HG02884 (cell line): Measurements from ENCODE around the gene ANO9.
"Not testable (repeated sequence)": the region's sequence is repeated elsewhere in the genome, so short reads cannot be mapped to it uniquely, and the experiment has no call there.

ENCODE experiments used
- ATAC-seq: cut with Tn5 transposase; IDR thresholded peaks from one replicate; pipeline ENCODE4 v1.9.1; 2021; ENCODE audit warnings: mild to moderate bottlenecking, moderate library complexity; ENCODE audit not compliant: unreplicated experiment

The ANO9 gene

GRCh38 chr11:390175-390574 is 51.6 kb downstream of the ANO9 start:
- no peak for ATAC-seq

GRCh38 chr11:389369-389768 is 52.4 kb downstream of the ANO9 start:
- ATAC-seq = not testable (repeated sequence)

DNA sequence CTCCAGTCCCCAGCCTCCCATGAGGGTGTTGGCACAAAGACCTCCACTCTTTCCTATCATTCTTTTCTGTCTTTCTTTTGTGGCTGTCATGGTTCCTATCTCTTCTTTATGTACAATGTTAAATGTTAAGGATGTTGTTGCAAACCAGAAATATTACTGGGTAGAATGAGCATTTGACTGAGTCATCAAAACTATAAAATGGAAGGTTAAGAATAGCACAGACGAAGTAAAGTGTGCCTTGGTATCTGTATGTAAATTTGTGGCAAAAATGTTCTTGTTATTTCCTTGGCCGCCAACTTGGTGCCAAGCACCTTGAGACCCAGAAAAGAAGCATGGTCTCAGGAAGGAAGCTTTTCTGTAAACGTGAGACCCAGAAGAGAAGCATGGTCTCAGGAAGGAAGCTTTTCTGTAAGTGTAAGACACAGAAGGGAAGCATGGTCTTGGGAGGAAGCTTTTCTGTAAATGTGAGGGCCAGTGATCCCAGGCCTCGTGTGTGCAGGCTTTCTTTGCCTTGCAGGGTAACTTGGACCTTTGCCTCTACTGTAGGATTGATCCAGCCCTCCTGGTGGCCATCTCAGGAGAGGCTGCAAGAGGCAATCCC is 54.5 kb downstream of the ANO9 start:
- ATAC-seq = no peak

DNA sequence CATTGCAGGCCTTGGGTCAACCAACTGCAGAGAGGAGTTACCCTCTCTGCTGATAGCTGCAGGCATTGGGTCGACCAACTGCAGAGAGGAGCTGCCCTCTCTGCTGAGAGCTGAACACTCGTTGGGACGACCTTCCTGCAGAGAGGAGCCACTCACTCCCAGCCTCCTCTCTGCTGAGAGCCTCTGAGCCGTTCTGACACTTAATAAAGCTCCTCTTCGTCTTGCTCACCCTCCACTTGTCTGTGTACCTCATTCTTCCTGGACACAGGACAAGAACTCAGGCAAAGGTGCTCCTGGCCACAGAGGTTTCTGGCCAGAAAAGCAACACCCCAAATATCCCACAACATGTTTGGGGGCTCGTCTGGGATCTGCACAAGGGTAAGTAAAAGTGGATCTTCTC is 55.3 kb downstream of the ANO9 start:
- no peak for ATAC-seq

- ATAC-seq = no peak
These were observed 56.0 kb downstream of the ANO9 start for GRCh38 chr11:385594-386351.

GRCh38 chr11:384511-384910 is 57.3 kb downstream of the ANO9 start:
- no peak for ATAC-seq

- no peak for ATAC-seq
These were observed 58.4 kb downstream of the ANO9 start for GRCh38 chr11:383431-383830.

GRCh38 chr11:382081-382629 is 59.7 kb downstream of the ANO9 start:
- no peak for ATAC-seq

DNA sequence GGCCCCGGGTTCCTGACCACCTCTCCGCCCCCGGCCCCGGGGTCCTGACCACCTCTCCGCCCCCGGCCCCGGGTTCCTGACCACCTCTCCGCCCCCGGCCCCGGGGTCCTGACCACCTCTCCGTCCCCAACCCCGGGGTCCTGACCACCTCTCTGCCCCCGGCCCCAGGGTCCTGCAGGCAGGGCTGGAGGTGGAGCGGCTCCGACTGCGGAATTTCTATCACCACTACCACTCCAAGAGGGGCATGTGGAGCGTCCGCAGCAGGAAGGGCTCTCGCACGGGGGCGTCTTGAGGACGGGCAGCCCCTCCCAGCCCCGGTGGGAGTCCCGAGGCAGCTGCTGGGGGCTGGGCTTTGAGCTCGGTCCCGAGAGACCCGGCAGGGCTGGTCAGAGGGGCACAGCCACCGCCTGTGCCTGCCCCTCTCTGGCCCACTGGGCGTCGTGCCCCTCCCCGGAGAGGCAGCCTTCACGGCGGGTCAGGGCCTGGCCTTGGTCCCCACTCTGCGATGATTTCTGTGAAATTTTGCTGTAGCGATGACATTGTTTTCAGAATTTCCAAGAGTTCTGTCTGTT is 60.2 kb downstream of the ANO9 start:
- ATAC-seq = no peak

- no peak for ATAC-seq
These were observed 60.8 kb downstream of the ANO9 start for GRCh38 chr11:380996-381395.

DNA sequence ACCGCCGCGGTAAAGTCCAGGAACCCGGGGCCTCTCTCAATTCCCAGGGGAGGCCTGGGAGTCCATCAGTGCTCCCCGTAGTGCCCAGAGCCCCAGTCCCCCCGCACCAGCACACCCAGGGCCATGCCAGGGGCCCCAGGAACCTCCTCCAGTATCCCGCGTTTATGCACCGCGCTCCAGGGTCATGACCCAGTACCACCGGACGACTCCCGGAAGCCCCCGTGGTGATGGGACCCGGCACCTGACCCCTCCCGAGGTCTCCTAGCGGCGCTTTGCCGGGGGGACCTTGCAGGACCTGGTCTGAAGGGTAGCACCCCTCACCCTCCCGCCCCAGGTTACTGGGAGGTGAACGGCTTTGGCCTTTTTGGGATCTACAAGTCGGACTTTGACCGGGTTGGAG is 61.3 kb downstream of the ANO9 start:
- ATAC-seq = no peak

DNA sequence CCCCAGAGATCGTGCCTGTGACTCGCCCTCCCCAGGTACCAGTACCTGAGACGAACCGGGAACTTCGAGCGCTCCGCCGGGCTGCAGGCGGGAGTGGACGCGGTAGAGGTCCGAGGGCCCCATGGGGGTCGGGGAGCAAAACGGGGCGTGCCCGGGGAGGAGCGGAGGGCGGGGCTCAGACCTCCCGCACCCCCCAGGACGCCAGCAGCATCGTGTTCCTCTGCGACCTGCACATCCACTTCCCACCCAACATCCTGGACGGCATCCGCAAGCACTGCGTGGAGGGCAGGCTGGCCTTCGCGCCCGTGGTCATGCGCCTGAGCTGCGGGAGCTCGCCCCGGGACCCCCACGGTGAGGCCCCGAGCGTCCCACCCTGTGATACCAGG is 61.7 kb downstream of the ANO9 start:
- no peak for ATAC-seq

DNA sequence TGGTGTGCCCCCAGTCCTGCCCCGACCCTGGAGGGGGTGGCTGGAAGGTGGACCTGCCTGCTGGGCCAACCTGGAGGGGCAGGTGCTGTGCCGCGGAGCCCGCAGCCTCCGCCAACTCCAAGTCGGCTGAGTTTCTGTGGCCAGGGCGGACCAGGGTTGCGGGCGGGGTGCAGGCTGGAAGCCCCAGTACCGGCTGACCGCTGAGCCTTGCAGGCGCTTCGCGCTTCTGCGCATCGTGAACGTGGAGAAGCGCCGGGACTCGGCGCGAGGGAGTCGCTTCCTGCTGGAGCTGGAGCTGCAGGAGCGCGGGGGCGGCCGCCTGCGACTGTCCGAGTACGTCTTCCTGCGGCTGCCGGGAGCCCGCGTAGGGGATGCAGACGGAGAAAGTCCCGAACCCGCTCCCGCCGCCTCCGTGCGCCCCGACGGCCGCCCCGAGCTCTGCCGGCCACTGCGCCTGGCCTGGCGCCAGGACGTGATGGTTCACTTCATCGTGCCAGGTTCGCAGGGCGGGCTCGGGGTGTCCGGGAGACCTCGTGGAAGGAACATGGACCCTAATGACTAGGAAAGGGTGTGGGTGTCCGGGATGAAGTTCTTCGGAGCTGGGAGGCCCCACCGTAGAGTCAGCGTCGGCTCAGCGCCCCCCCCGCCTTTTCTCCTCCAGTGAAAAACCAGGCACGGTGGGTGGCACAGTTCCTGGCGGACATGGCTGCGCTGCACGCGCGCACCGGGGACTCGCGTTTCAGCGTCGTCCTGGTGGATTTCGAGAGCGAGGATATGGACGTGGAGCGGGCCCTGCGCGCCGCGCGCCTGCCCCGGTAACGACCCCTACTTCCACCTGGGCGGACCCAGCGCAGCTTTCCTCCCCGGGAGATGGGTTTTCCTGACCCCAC is 62.4 kb downstream of the ANO9 start:
- ATAC-seq = no peak

- ATAC-seq = no peak
These were observed 63.8 kb downstream of the ANO9 start for GRCh38 chr11:377883-378500.

- no peak for ATAC-seq
These were observed 64.5 kb downstream of the ANO9 start for GRCh38 chr11:377174-377865.

GRCh38 chr11:376531-377173 is 65.2 kb downstream of the ANO9 start:
- ATAC-seq = no peak

DNA sequence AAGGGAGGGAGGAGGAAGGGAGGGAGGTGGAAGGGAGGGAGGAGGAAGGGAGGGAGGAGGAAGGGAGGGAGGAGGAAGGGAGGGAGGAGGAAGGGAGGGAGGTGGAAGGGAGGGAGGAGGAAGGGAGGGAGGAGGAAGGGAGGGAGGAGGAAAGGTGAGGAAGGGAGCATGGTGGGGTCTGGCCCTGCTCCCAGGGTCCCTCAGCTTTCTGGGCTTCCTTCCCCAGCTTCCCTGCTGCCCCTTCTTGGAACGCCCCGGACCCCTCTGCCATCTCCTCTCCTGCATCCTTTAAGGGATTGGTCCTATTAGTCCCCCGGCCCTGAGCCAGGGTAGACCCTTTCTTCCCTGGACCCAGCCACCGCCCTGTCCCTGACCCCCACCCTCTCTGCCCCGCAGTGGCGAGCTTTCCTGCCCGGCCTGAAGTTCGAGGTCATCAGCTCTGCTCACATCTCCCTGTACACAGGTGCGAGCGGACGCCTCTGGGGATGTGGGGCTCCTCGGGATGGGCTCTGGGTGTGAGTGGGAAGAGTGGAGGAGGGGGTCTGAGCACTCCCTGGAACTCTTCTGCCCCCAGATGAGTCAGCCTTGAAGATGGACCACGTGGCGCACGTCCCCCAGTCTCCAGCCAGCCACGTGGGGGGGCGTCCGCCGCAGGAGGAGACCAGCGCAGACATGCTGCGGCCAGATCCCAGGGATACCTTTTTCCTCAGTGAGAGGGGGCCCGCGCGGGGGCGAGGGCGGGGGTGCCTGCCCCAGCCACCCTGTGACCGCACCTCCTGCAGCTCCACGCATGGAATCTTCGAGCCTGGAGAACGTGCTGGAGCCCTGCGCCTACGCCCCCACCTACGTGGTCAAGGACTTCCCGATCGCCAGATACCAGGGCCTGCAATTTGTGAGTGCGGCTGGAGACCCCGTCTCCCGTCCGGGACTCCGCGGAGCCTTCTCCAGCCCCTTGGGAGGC is 66.5 kb downstream of the ANO9 start:
- ATAC-seq = no peak

GRCh38 chr11:373716-374551 is 67.9 kb downstream of the ANO9 start:
- no peak for ATAC-seq
